Measurements from ENCODE around the gene PAPOLA.

PAPOLA gene

DNA sequence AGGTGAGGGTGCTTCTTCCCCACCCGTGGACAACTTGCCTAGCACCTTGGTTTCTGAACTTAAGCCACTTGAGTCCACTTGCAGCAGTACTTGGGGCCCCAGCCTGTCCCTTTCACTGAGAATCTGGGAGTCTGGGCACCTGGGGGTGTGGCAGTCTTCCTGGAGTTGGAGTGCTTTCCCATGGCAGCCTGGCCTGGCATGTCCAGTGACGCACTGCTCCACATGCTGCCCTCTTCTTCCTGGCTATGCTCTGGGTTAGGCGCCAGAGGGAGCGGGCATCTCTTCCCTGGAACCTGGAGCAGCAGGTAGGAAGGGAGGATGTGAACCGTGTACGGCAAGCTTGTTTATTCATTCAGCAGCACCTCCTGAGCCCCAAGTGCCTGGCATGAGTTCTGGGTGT, 76.4 kb downstream of the PAPOLA start:
- 97% methylated on average over 6 of the region's 6 CpGs for WGBS
- H3K18ac ChIP-seq (ENCODE audit: low read depth in 1 of 2, low read length in 2 of 2) = no peak overlapping the region

DNA sequence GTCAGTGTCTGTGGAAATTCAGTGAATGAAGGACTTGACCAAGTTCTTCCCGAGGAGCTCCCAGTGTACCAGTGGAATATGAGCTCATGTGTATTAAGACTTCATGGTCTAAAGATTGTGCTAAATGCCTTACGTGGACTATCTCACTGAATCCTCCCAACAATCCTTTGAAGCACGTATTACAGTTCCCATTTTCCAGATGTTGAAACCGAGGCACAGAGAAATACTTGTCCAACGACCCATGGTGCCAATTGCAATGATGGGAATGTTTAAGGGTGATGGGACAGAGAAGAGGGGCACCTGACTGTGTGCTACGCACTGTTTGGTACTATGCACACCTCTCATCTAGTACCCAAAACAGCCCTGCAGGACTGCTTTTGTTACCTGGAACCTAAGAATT, 77.2 kb downstream of the PAPOLA start:
- H3K18ac ChIP-seq (ENCODE audit: low read depth in 1 of 2, low read length in 2 of 2) = no peak overlapping the region

More for the DNA sequence above, 76.4 kb downstream of the PAPOLA start:
- Histone ChIP-seq H3K27ac (ENCODE audit: low read length, poor library complexity, severe bottlenecking) (no peak overlapping the region), H4K8ac (ENCODE audit: low read length) (no peak overlapping the region), H3K4me2 (ENCODE audit: low read length, poor library complexity, severe bottlenecking) (no peak overlapping the region), H2BK5ac (ENCODE audit: low read depth, low read length, poor library complexity, severe bottlenecking) (no peak overlapping the region), H3K4me3 (ENCODE audit: insufficient read depth in 1 of 2, low read depth in 1 of 2, low read length in 2 of 2) (no peak overlapping the region), H2BK15ac (ENCODE audit: low read depth, poor library complexity, severe bottlenecking) (no peak overlapping the region), H3K4ac (ENCODE audit: low read depth in 1 of 2, low read length in 2 of 2) (no peak overlapping the region), H2BK120ac (ENCODE audit: low read depth, low read length) (no peak overlapping the region), H3K23ac (ENCODE audit: low read length in 2 of 2) (no peak overlapping the region), H3K27me3 (ENCODE audit: control insufficient read depth in 1 of 2, insufficient read depth in 1 of 2, low read length in 2 of 2) (peaks cover 2 to 13% of the 10 kb centered on the region in 2 experiments), H3K14ac (ENCODE audit: low read length in 2 of 2) (peak overlapping the region in 1 of 2 experiments; percentile 48), H3K36me3 (ENCODE audit: control insufficient read depth in 1 of 2, insufficient read depth in 2 of 2, low read depth in 1 of 2, low read length in 2 of 2) (peaks cover 0 to 16% of the 10 kb centered on the region in 2 experiments), H2AFZ (ENCODE audit: low read depth, low read length) (no peak overlapping the region), H3K9ac (ENCODE audit: low read length) (no peak overlapping the region), H2BK12ac (ENCODE audit: low read length in 2 of 2) (no peak overlapping the region), H3K9me3 (ENCODE audit: control insufficient read depth, low read length) (no peaks in the 10 kb centered on the region), H4K91ac (ENCODE audit: low read length) (no peak overlapping the region), H2AK5ac (ENCODE audit: low read length, severe bottlenecking) (no peak overlapping the region), H3K4me1 (ENCODE audit: control insufficient read depth, insufficient read depth, low read depth, low read length) (no peaks in the 10 kb centered on the region), H3K79me1 (replicated peaks; ENCODE audit: low read length, poor library complexity, severe bottlenecking) (peaks cover 3% of the 10 kb centered on the region)
- no peak for DNase-seq

GRCh38 chr14:96579855-96580254, 77.7 kb downstream of the PAPOLA start:
- no peak overlapping the region for H3K14ac ChIP-seq (ENCODE audit: low read length in 2 of 2)
- H3K18ac ChIP-seq (ENCODE audit: low read depth in 1 of 2, low read length in 2 of 2) = no peak overlapping the region
- H2BK5ac ChIP-seq (ENCODE audit: low read depth, low read length, poor library complexity, severe bottlenecking) = no peak overlapping the region
- H2BK15ac ChIP-seq (ENCODE audit: low read depth, poor library complexity, severe bottlenecking) = no peak overlapping the region
- no peak overlapping the region for H3K27ac ChIP-seq (ENCODE audit: low read length, poor library complexity, severe bottlenecking)
- H3K36me3 ChIP-seq (ENCODE audit: control insufficient read depth in 1 of 2, insufficient read depth in 2 of 2, low read depth in 1 of 2, low read length in 2 of 2) = peaks cover 0 to 16% of the 10 kb centered on the region in 2 experiments
- no peak overlapping the region for H3K4ac ChIP-seq (ENCODE audit: low read depth in 1 of 2, low read length in 2 of 2)
- no peak overlapping the region for H4K91ac ChIP-seq (ENCODE audit: low read length)
- peaks cover 3% of the 10 kb centered on the region for H3K79me1 ChIP-seq (replicated peaks; ENCODE audit: low read length, poor library complexity, severe bottlenecking)
- H4K8ac ChIP-seq (ENCODE audit: low read length) = no peak overlapping the region
- H3K27me3 ChIP-seq (ENCODE audit: control insufficient read depth in 1 of 2, insufficient read depth in 1 of 2, low read length in 2 of 2) = peaks cover 14 to 25% of the 10 kb centered on the region in 2 experiments
- no peak for DNase-seq
- H3K9ac ChIP-seq (ENCODE audit: low read length) = no peak overlapping the region
- no peak overlapping the region for H2BK12ac ChIP-seq (ENCODE audit: low read length in 2 of 2)
- no peaks in the 10 kb centered on the region for H3K4me1 ChIP-seq (ENCODE audit: control insufficient read depth, insufficient read depth, low read depth, low read length)
- no peak overlapping the region for H3K4me2 ChIP-seq (ENCODE audit: low read length, poor library complexity, severe bottlenecking)
- no peaks in the 10 kb centered on the region for H3K9me3 ChIP-seq (ENCODE audit: control insufficient read depth, low read length)
- H2AK5ac ChIP-seq (ENCODE audit: low read length, severe bottlenecking) = no peak overlapping the region
- no peak overlapping the region for H3K4me3 ChIP-seq (ENCODE audit: insufficient read depth in 1 of 2, low read depth in 1 of 2, low read length in 2 of 2)
- no peak overlapping the region for H2AFZ ChIP-seq (ENCODE audit: low read depth, low read length)
- WGBS = 81% methylated on average over 4 of the region's 6 CpGs
- H2BK120ac ChIP-seq (ENCODE audit: low read depth, low read length) = no peak overlapping the region
- H3K23ac ChIP-seq (ENCODE audit: low read length in 2 of 2) = no peak overlapping the region

More for the DNA sequence above, 77.2 kb downstream of the PAPOLA start:
- H3K4me1 ChIP-seq (ENCODE audit: control insufficient read depth, insufficient read depth, low read depth, low read length) = no peaks in the 10 kb centered on the region
- WGBS = 94% methylated on average over 5 of the region's 6 CpGs
- no peak overlapping the region for H4K8ac ChIP-seq (ENCODE audit: low read length)
- no peak overlapping the region for H3K9ac ChIP-seq (ENCODE audit: low read length)
- no peak overlapping the region for H3K4ac ChIP-seq (ENCODE audit: low read depth in 1 of 2, low read length in 2 of 2)
- H3K27me3 ChIP-seq (ENCODE audit: control insufficient read depth in 1 of 2, insufficient read depth in 1 of 2, low read length in 2 of 2) = peaks cover 9 to 20% of the 10 kb centered on the region in 2 experiments
- H2AFZ ChIP-seq (ENCODE audit: low read depth, low read length) = no peak overlapping the region
- no peak overlapping the region for H2BK120ac ChIP-seq (ENCODE audit: low read depth, low read length)
- H3K27ac ChIP-seq (ENCODE audit: low read length, poor library complexity, severe bottlenecking) = no peak overlapping the region
- no peak overlapping the region for H4K91ac ChIP-seq (ENCODE audit: low read length)
- H3K4me3 ChIP-seq (ENCODE audit: insufficient read depth in 1 of 2, low read depth in 1 of 2, low read length in 2 of 2) = no peak overlapping the region
- no peak for DNase-seq
- H3K9me3 ChIP-seq (ENCODE audit: control insufficient read depth, low read length) = no peaks in the 10 kb centered on the region
- H3K23ac ChIP-seq (ENCODE audit: low read length in 2 of 2) = no peak overlapping the region
- no peak overlapping the region for H2BK5ac ChIP-seq (ENCODE audit: low read depth, low read length, poor library complexity, severe bottlenecking)
- H2BK12ac ChIP-seq (ENCODE audit: low read length in 2 of 2) = no peak overlapping the region
- H3K14ac ChIP-seq (ENCODE audit: low read length in 2 of 2) = no peak overlapping the region
- no peak overlapping the region for H3K4me2 ChIP-seq (ENCODE audit: low read length, poor library complexity, severe bottlenecking)
- H2AK5ac ChIP-seq (ENCODE audit: low read length, severe bottlenecking) = no peak overlapping the region
- peaks cover 3% of the 10 kb centered on the region for H3K79me1 ChIP-seq (replicated peaks; ENCODE audit: low read length, poor library complexity, severe bottlenecking)
- H3K36me3 ChIP-seq (ENCODE audit: control insufficient read depth in 1 of 2, insufficient read depth in 2 of 2, low read depth in 1 of 2, low read length in 2 of 2) = peaks cover 0 to 16% of the 10 kb centered on the region in 2 experiments
- H2BK15ac ChIP-seq (ENCODE audit: low read depth, poor library complexity, severe bottlenecking) = no peak overlapping the region

DNA sequence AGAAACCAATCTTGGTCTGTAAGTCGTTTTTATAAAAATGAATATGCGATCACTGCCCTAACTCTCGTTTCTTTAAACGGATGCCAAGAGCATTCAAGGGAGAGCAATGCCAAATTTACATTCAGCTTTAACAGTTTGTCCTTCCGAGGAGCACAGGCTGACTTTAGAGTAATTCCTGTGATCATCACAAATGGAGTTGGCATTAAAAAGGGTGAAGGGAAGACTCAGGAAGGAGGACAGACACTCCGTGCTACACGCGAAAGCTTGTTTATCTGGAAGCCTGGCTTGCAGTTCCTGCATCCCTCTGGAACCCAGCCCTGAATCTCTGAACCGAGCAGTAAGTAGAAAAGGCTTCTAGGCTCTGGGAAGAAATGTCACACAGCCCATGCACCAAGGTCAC, 78.4 kb downstream of the PAPOLA start:
- no peak overlapping the region for H2BK15ac ChIP-seq (ENCODE audit: low read depth, poor library complexity, severe bottlenecking)
- no peak overlapping the region for H2AK5ac ChIP-seq (ENCODE audit: low read length, severe bottlenecking)
- no peak overlapping the region for H4K8ac ChIP-seq (ENCODE audit: low read length)
- H3K23ac ChIP-seq (ENCODE audit: low read length in 2 of 2) = no peak overlapping the region
- no peaks in the 10 kb centered on the region for H3K9me3 ChIP-seq (ENCODE audit: control insufficient read depth, low read length)
- DNase-seq = no peak
- peaks cover 1% of the 10 kb centered on the region for H3K79me1 ChIP-seq (replicated peaks; ENCODE audit: low read length, poor library complexity, severe bottlenecking)
- H3K18ac ChIP-seq (ENCODE audit: low read depth in 1 of 2, low read length in 2 of 2) = no peak overlapping the region
- no peaks in the 10 kb centered on the region for H3K4me1 ChIP-seq (ENCODE audit: control insufficient read depth, insufficient read depth, low read depth, low read length)
- H3K36me3 ChIP-seq (ENCODE audit: control insufficient read depth in 1 of 2, insufficient read depth in 2 of 2, low read depth in 1 of 2, low read length in 2 of 2) = peaks cover 0 to 16% of the 10 kb centered on the region in 2 experiments
- H3K14ac ChIP-seq (ENCODE audit: low read length in 2 of 2) = no peak overlapping the region
- H3K4ac ChIP-seq (ENCODE audit: low read depth in 1 of 2, low read length in 2 of 2) = no peak overlapping the region
- no peak overlapping the region for H3K4me2 ChIP-seq (ENCODE audit: low read length, poor library complexity, severe bottlenecking)
- no peak overlapping the region for H4K91ac ChIP-seq (ENCODE audit: low read length)
- H2BK5ac ChIP-seq (ENCODE audit: low read depth, low read length, poor library complexity, severe bottlenecking) = no peak overlapping the region
- no peak overlapping the region for H2BK12ac ChIP-seq (ENCODE audit: low read length in 2 of 2)
- H3K27ac ChIP-seq (ENCODE audit: low read length, poor library complexity, severe bottlenecking) = no peak overlapping the region
- H3K27me3 ChIP-seq (ENCODE audit: control insufficient read depth in 1 of 2, insufficient read depth in 1 of 2, low read length in 2 of 2) = peaks cover 21 to 32% of the 10 kb centered on the region in 2 experiments
- WGBS = 74% methylated on average over 9 of the region's 9 CpGs
- H2BK120ac ChIP-seq (ENCODE audit: low read depth, low read length) = no peak overlapping the region
- no peak overlapping the region for H3K9ac ChIP-seq (ENCODE audit: low read length)
- no peak overlapping the region for H3K4me3 ChIP-seq (ENCODE audit: insufficient read depth in 1 of 2, low read depth in 1 of 2, low read length in 2 of 2)
- no peak overlapping the region for H2AFZ ChIP-seq (ENCODE audit: low read depth, low read length)
